Ishikawa (cell line): ENCODE measurements around the gene ZNF865.

ENCODE experiments used
- CEBPB ChIP-seq: IDR thresholded peaks from 2 replicates; pipeline ENCODE4 v1.6.1; 2012
- CREB1 ChIP-seq: IDR thresholded peaks from 2 replicates; pipeline ENCODE4 v1.6.1; 2012; ENCODE audit warnings: low read depth
- EGR1 ChIP-seq: IDR thresholded peaks from 2 replicates; pipeline ENCODE4 v1.6.1; 2012
- EP300 ChIP-seq: IDR thresholded peaks from 2 replicates; pipeline ENCODE4 v1.6.1; 2012; ENCODE audit warnings: borderline replicate concordance
- FOXM1 ChIP-seq: IDR thresholded peaks from 2 replicates; pipeline ENCODE4 v1.6.1; 2012; ENCODE audit warnings: low read depth, borderline replicate concordance
- MAX ChIP-seq: IDR thresholded peaks from 2 replicates; pipeline ENCODE4 v1.6.1; 2012
- NFIC ChIP-seq: IDR thresholded peaks from 2 replicates; pipeline ENCODE4 v1.6.1; 2012
- RAD21 ChIP-seq: IDR thresholded peaks from 2 replicates; pipeline ENCODE4 v1.6.1; 2012; ENCODE audit warnings: low read depth
- REST ChIP-seq: IDR thresholded peaks from 2 replicates; pipeline ENCODE4 v1.6.1; 2012; ENCODE audit warnings: low read depth, mild to moderate bottlenecking
- TAF1 ChIP-seq: IDR thresholded peaks from 2 replicates; pipeline ENCODE4 v1.6.1; 2012; ENCODE audit warnings: low read depth, mild to moderate bottlenecking
- TCF12 ChIP-seq: IDR thresholded peaks from 2 replicates; pipeline ENCODE4 v1.6.1; 2012; ENCODE audit warnings: low read depth
- TEAD4 ChIP-seq: IDR thresholded peaks from 2 replicates; pipeline ENCODE4 v1.6.1; 2012
- USF1 ChIP-seq: IDR thresholded peaks from 2 replicates; pipeline ENCODE4 v1.6.1; 2012
- YY1 ChIP-seq: IDR thresholded peaks from 2 replicates; pipeline ENCODE4 v1.6.1; 2012; ENCODE audit warnings: low read depth
- ZBTB7A ChIP-seq: IDR thresholded peaks from 2 replicates; pipeline ENCODE4 v1.6.1; 2012; ENCODE audit warnings: low read depth

ZNF865 gene

GRCh38 chr19:55579766-55580621 lies 25.5 kb upstream of the ZNF865 start:
- TF ChIP-seq EP300 (no peak), CEBPB (no peak), REST (no peak), MAX (no peak), TEAD4 (no peak), TAF1 (no peak)

- TF ChIP-seq REST (no peak), TEAD4 (0 out of 2 replicates have a peak, but pooled peaks have one; percentile 29), EGR1 (no peak), CREB1 (no peak), USF1 (peak; percentile 57; the same call in 1 of the 2 replicates), MAX (peak; percentile 74), CEBPB (peak; percentile 9; the same call in 1 of the 2 replicates), YY1 (peak; percentile 70), EP300 (no peak), ZBTB7A (peak; percentile 83; the same call in 1 of the 2 replicates), NFIC (peak; percentile 28; the same call in 1 of the 2 replicates), TAF1 (no peak; the same call in 1 of the 2 replicates), FOXM1 (no peak), TCF12 (0 out of 2 replicates have a peak, but pooled peaks have one; percentile 43), RAD21 (no peak)
These were observed 24.8 kb upstream of the ZNF865 start, which contains the start of gene ZNF579 for GRCh38 chr19:55580628-55581144. Gene ZNF579, minus strand, starts transcription at chr19:55580848. Its CDS starts 1,209 bp downstream, at chr19:55579639.

- TF ChIP-seq MAX (0 out of 2 replicates have a peak, but pooled peaks have one; percentile 16), TEAD4 (no peak), YY1 (no peak), REST (peak; percentile 97)
These were observed 24.2 kb upstream of the ZNF865 start for GRCh38 chr19:55581145-55581822.

- TF ChIP-seq YY1 (no peak), TCF12 (no peak), USF1 (no peak), RAD21 (no peak), EGR1 (no peak), REST (no peak)
These were observed 23.6 kb upstream of the ZNF865 start for GRCh38 chr19:55581823-55582223.
